CD4-positive, alpha-beta T cell treated with Interleukin-4 for 1 hour (primary cell): ENCODE measurements around the gene SELPLG.
"Not testable (repeated sequence)": the region's sequence is repeated elsewhere in the genome, so short reads cannot be mapped to it uniquely, and the experiment has no call there.

Source experiments
- DNase-seq, 2 donors: peaks; one replicate each; pipeline ENCODE4 v3.0.0-alpha.2; 2020 to 2022

SELPLG gene

GRCh38 chr12:108638141-108638827, 4.6 kb upstream of the SELPLG start:
- no peak for DNase-seq

GRCh38 chr12:108637222-108637971, 3.7 kb upstream of the SELPLG start:
- DNase-seq, result no peak

- DNase-seq, result no peak
Measured at GRCh38 chr12:108635997-108636808, 2.5 kb upstream of the SELPLG start.

- DNase-seq, result peak; percentile 52 to 67
Measured at GRCh38 chr12:108635201-108635996, 1.7 kb upstream of the SELPLG start.

- DNase-seq, result peak; percentile 76 to 81
Measured at GRCh38 chr12:108634341-108634751, 652 bp upstream of the SELPLG start.

GRCh38 chr12:108633081-108633533, 587 bp downstream of the SELPLG start:
- no peak for DNase-seq

GRCh38 chr12:108631261-108631660, 2.4 kb downstream of the SELPLG start:
- not testable (repeated sequence) for DNase-seq

- peak; percentile 45 to 48 for DNase-seq
Measured at GRCh38 chr12:108630481-108631207, 3.0 kb downstream of the SELPLG start.

- DNase-seq, result peak; percentile 73 to 82
Measured at GRCh38 chr12:108629824-108630476, 3.7 kb downstream of the SELPLG start.

GRCh38 chr12:108629151-108629550, 4.5 kb downstream of the SELPLG start:
- no peak for DNase-seq

GRCh38 chr12:108627134-108627920, 6.4 kb downstream of the SELPLG start:
- no peak for DNase-seq

GRCh38 chr12:108625228-108625627, 8.5 kb downstream of the SELPLG start:
- no peak for DNase-seq

- no peak for DNase-seq
Measured at GRCh38 chr12:108623577-108623976, 10.1 kb downstream of the SELPLG start.

- DNase-seq, result no peak
Measured at GRCh38 chr12:108622921-108623514, 10.7 kb downstream of the SELPLG start.

GRCh38 chr12:108622421-108622820, 11.3 kb downstream of the SELPLG start:
- peak; percentile 61 to 77 for DNase-seq

- DNase-seq, result no peak
Measured at GRCh38 chr12:108621161-108621560, 12.5 kb downstream of the SELPLG start.

GRCh38 chr12:108620236-108620879, 13.3 kb downstream of the SELPLG start:
- DNase-seq, result no peak

- DNase-seq, result no peak
Measured at GRCh38 chr12:108619369-108620160, 14.1 kb downstream of the SELPLG start.

GRCh38 chr12:108618953-108619274, 14.8 kb downstream of the SELPLG start:
- not testable (repeated sequence) for DNase-seq
